Panc1 (cell line): ENCODE data around the gene SAT1.

Experiments used
- POLR2AphosphoS5 ChIP-seq: IDR thresholded peaks from 2 replicates; pipeline ENCODE4 v1.6.1; 2012; ENCODE audit warnings: mild to moderate bottlenecking, low read depth, low read length, moderate library complexity
- SIN3A ChIP-seq: IDR thresholded peaks from 2 replicates; pipeline ENCODE4 v1.6.1; 2012; ENCODE audit warnings: low read depth, mild to moderate bottlenecking, low read length, moderate library complexity, borderline replicate concordance; ENCODE audit not compliant: insufficient read depth
- TF ChIP-seq, protein P1 (sequence below): fragments of 450-650 bp; IDR thresholded peaks from 2 replicates; pipeline ENCODE4 v1.5.1; 2017; ENCODE audit warnings: mild to moderate bottlenecking
- TF ChIP-seq, protein P2 (sequence below), 2 experiments: IDR thresholded peaks; 2 replicates each; pipeline ENCODE4 v1.6.1; 2011 to 2012; ENCODE audit warnings: low read depth in 2 of 2, control low read depth in 1 of 2, low read length in 1 of 2, mild to moderate bottlenecking in 1 of 2, moderate library complexity in 1 of 2; ENCODE audit not compliant: insufficient read depth in 1 of 2

DNA sequence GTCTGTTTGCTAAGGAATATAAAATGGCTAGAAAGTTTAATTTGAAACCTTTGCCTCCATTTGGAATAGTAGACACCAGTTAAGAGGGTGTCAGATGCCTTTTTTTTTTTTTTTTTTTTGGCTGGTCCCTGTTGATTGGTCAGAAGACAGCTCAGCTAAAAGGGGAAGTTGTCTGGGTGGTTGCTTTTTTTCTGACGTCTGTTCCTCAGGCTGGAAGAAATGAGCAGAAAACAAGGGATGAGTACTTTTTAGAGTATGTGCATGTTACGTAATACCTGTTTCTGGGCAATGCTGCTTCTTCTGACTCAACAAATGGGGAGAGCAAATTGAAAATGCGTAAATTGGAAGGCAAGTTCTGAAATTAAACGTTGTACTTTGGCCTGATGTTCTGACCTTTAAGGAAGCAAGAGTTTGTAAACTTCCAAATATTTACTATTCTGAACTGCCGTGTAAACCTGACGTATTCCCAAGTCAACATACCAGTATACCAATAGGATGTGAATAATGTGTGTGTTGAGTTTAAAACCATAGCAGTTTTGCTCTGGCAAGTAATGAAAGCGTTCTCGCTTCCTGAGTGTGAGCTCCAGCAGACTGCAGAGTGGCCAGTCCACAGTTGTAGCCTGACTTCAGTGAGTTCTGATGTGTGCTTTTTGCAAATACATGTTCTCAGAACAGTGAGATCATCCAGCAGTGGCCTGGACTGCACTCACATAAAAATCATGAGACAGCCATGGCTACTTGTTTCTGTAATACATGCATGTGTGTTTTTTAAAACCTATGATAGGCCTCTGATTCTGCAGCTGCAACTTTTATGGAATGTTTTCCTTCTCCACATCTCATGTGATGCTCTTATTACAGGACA, 1.7 kb downstream of the SAT1 start:
- TF ChIP-seq, protein P1, sequence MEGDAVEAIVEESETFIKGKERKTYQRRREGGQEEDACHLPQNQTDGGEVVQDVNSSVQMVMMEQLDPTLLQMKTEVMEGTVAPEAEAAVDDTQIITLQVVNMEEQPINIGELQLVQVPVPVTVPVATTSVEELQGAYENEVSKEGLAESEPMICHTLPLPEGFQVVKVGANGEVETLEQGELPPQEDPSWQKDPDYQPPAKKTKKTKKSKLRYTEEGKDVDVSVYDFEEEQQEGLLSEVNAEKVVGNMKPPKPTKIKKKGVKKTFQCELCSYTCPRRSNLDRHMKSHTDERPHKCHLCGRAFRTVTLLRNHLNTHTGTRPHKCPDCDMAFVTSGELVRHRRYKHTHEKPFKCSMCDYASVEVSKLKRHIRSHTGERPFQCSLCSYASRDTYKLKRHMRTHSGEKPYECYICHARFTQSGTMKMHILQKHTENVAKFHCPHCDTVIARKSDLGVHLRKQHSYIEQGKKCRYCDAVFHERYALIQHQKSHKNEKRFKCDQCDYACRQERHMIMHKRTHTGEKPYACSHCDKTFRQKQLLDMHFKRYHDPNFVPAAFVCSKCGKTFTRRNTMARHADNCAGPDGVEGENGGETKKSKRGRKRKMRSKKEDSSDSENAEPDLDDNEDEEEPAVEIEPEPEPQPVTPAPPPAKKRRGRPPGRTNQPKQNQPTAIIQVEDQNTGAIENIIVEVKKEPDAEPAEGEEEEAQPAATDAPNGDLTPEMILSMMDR: no peak
- TF ChIP-seq POLR2AphosphoS5 (no peak), SIN3A (no peak)
- TF ChIP-seq, protein P2, sequence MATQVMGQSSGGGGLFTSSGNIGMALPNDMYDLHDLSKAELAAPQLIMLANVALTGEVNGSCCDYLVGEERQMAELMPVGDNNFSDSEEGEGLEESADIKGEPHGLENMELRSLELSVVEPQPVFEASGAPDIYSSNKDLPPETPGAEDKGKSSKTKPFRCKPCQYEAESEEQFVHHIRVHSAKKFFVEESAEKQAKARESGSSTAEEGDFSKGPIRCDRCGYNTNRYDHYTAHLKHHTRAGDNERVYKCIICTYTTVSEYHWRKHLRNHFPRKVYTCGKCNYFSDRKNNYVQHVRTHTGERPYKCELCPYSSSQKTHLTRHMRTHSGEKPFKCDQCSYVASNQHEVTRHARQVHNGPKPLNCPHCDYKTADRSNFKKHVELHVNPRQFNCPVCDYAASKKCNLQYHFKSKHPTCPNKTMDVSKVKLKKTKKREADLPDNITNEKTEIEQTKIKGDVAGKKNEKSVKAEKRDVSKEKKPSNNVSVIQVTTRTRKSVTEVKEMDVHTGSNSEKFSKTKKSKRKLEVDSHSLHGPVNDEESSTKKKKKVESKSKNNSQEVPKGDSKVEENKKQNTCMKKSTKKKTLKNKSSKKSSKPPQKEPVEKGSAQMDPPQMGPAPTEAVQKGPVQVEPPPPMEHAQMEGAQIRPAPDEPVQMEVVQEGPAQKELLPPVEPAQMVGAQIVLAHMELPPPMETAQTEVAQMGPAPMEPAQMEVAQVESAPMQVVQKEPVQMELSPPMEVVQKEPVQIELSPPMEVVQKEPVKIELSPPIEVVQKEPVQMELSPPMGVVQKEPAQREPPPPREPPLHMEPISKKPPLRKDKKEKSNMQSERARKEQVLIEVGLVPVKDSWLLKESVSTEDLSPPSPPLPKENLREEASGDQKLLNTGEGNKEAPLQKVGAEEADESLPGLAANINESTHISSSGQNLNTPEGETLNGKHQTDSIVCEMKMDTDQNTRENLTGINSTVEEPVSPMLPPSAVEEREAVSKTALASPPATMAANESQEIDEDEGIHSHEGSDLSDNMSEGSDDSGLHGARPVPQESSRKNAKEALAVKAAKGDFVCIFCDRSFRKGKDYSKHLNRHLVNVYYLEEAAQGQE (IDR thresholded peaks at IDR 0.05; ENCODE audit: insufficient read depth in 1 of 2, low read depth in 2 of 2, low read length in 1 of 2): no peak
